GM12891 (cell line): Measurements from ENCODE around the gene BICC1.

Experiments
- DNase-seq: peaks from one replicate; pipeline ENCODE4 v3.0.0; 2011; ENCODE audit warnings: low spot score; ENCODE audit not compliant: insufficient read length
- FAIRE-seq: peaks from 2 replicates; lab custom pipeline; 2011; peaks lifted over from hg19 to GRCh38; lab: Jason Lieb, UNC
- PAX5 ChIP-seq: IDR thresholded peaks from 2 replicates; pipeline ENCODE4 v1.6.1; 2011; ENCODE audit warnings: low read length, moderate library complexity, mild to moderate bottlenecking; ENCODE audit not compliant: insufficient read depth, severe bottlenecking
- POLR2A ChIP-seq: IDR thresholded peaks from 2 replicates; pipeline ENCODE4 v1.6.1; 2011; ENCODE audit warnings: low read depth, low read length, control low read depth
- POLR2AphosphoS5 ChIP-seq: IDR thresholded peaks from 2 replicates; pipeline ENCODE4 v1.6.1; 2011; ENCODE audit warnings: low read depth, low read length, control low read depth
- POU2F2 ChIP-seq: IDR thresholded peaks from 2 replicates; pipeline ENCODE4 v1.6.1; 2011; ENCODE audit warnings: low read depth, mild to moderate bottlenecking, control low read depth, low read length, moderate library complexity
- SPI1 ChIP-seq: IDR thresholded peaks from 2 replicates; pipeline ENCODE4 v1.6.1; 2011; ENCODE audit warnings: low read depth, low read length, control low read depth
- TAF1 ChIP-seq: IDR thresholded peaks from 2 replicates; pipeline ENCODE4 v1.6.1; 2011; ENCODE audit warnings: low read depth, low read length, control low read depth

BICC1 gene

DNA sequence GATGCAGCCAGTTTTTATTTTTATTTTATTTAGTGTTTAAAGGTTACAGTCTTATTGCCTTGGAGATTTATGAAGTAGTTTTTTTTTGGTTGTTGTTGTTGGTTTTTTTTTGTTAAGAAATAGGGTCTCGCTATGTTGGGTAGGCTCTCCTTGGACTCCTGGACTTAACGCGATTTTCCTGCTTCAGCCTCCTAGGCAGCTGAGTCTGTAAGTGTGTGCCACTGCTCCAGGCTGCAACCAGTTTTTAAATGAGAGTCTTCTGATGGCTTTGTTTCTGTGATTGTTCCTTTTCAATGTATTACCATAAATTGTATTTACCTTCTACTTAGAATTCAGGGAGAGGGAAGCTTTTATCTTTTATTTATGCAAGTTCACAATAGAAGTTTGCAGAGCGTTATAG lies 62.8 kb downstream of the BICC1 start:
- DNase-seq (no peak), FAIRE-seq (no peak)
- no peak for TF ChIP-seq POLR2AphosphoS5
- TF ChIP-seq SPI1 = no peak
- no peak for TF ChIP-seq POLR2A
- TF ChIP-seq TAF1 = no peak
- TF ChIP-seq POU2F2 = no peak
- no peak for TF ChIP-seq PAX5

DNA sequence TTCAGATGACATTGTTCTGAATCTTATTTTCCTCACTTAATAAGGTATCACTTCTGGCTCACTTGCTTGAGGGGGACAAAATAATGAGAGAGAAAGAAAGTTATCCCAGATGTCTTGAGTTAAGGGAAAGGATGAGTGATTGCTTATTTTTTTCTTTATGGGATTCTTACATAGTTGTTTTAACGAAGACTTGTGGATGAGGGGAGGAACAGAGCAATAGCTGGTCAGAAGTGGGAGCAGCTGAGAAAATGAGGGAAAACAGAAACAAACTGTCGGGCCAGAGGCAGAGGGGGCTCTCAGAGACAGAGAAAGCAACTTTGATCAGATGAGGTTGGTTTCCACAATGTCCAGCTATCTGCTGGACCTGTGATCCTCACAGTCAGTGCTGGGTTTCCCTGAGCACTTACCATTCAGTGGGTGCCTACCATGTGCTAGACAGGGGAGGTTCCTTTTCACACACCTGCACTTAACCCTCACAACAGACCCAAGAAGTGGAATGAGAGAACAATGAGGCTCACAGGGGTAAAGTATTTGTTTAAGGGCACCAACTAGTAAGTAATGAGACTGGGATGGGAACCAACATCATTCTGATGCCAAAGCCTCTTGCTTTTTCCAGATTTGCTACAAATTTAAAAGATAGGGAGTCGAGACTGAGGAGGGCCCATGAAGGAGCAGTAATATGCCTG lies 64.2 kb downstream of the BICC1 start:
- TF ChIP-seq SPI1 (no peak), PAX5 (no peak), POLR2AphosphoS5 (no peak), POU2F2 (no peak), TAF1 (no peak), POLR2A (no peak)
- DNase-seq (no peak), FAIRE-seq (no peak)

DNA sequence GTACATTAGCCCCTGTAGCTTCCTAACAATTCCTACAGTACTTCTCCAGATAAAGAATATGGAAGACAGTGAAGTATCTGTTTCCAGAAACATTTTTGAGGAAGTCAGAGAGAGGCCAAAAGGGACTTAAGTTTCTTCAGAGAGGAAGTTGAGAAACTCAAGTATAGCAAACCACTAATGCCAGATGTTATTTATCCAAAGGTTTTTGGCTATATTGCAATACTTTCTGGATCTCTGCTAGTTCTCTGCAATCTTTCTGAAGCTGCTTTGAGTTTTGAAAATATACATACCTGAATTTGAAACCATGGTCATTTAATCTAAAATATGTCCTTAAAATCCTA lies 64.7 kb downstream of the BICC1 start:
- FAIRE-seq = no peak
- no peak for DNase-seq
- TF ChIP-seq POU2F2 = no peak
- TF ChIP-seq SPI1 = no peak
- TF ChIP-seq TAF1 = no peak
- no peak for TF ChIP-seq POLR2A
- TF ChIP-seq PAX5 = no peak
- TF ChIP-seq POLR2AphosphoS5 = no peak

DNA sequence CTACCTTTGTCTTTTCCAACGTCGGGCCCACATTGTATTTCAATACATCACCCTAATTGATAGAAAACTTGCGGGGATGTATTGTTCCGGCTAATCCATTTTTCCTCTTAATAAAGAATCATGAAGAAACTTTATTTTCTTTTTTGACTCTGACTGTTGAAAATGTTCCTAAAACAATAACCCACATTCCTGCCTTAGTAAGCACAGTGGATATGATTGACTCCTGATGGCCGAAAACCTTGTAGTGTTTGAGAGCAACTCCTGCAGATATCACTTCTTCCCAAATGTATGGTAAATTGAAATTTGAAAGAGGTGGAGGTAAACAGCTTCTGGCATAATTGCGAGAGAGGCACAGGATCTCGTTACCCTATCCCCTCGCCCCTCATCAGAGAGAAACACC lies 65.7 kb downstream of the BICC1 start:
- FAIRE-seq (no peak), DNase-seq (no peak)
- TF ChIP-seq POU2F2 (no peak), PAX5 (no peak), POLR2AphosphoS5 (no peak), POLR2A (no peak), TAF1 (no peak), SPI1 (no peak)

DNA sequence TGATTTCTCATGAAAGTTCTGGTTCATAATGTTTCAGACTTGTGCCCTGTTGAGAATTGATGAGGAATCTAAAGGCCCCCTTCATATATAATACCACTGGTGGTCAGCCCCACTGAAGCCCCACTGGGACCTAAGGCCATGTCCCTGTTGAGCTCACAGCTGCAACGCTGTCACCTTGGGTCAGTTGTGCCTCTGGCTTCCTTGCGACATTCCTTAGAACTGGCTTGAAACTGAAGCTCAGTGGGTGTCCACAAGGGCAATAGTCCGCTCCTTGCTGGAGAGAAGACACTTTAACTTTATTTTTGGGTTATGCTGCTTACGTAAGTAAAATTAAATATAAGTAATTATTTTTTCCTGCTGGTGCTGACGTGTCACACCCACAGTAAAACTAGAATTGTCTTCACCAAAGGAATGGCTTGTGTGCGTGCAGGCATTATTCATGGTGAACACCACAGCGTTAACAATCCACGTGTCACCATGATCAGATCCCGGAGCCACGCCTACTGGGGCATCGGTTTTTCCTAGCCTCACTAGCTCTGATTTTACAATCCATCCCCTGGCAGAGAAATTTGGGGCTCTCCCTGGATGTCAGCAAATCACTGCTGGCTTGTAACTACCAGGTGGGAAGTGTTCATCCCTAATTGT lies 66.5 kb downstream of the BICC1 start:
- DNase-seq (no peak), FAIRE-seq (no peak)
- no peak for TF ChIP-seq PAX5
- TF ChIP-seq POU2F2 = no peak
- no peak for TF ChIP-seq SPI1
- no peak for TF ChIP-seq POLR2AphosphoS5
- no peak for TF ChIP-seq TAF1
- no peak for TF ChIP-seq POLR2A

DNA sequence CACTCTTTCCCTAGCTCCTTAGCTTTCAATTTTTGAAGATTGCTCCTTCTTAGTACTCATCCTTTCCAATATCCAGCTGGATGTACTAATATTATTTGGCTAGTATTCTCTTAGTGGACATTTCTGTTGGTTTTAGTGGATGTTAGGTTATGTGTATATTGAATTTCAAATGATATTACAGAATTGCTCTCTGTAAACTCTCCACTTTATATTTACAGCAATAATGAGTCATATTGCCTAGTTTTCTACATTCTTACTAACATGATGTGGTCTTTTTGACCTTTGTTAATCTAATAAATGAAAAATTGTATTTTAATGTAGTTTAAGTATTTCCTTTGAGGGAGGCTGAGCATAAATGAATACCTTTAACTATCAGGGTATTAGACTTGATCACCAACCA lies 69.4 kb downstream of the BICC1 start:
- no peak for DNase-seq
- TF ChIP-seq PAX5 (no peak), POU2F2 (no peak), TAF1 (no peak), SPI1 (no peak)
- no peak for FAIRE-seq

DNA sequence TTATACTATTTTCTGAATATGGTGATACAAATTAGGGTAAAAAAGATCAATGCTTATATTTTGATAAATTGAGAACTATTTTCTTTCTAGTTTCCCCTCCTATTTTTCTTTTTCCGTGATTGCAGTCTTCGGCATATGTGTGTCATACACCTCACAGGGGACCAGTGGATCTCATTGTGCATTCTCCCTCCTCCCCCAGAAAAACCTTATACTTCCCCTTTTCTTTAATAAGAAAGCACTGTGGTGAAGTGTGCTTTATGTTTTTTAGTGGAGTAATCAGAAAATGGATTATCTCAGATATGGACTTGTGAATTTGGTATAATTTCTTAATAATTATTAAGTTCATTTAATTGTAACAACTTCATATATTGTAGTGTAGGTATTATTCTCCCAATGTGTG lies 72.8 kb downstream of the BICC1 start:
- FAIRE-seq (no peak), DNase-seq (no peak)
- no peak for TF ChIP-seq PAX5

DNA sequence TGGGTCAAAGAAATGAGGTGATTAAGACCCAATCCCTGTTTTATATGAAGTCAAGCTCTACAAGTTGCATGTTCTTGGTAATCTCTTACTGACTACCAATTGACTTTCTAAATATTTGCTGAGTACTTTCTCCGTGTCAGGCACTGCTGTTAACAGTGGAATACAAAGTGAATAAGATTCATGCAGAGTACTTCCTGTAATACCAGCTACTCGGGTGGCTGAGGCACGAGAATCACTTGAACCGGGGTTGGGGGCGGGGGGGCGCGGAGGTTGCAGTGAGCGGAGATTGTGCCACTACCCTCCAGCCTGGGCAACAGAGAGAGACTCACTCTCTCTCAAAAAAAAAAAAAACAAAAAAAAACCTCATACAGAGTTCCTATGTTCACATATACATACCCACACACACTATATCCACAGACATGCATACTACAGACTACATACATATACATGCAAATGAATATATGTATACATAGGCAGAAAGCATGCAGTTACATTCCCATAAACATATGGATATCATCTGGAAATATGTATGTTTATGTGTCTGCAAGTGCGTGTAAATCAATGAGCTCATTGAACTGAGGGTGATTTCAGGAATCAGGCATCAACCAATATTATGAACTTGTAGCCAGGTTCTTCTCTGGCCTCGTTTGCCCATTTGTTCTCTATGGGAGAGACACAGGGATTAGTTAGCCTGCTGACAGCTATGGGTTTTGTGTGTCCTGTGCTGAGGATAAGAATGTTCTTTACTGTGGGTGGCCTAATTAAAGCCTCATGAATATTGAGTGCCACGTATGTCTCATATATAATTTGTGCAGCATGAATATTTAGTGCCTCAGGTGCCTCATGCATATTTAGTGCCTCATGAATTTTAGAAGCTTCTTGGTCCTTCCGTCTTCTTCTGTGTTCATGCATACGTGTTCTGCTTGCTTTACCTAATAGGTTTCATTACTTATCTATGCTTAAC lies 73.9 kb downstream of the BICC1 start:
- FAIRE-seq (no peak), DNase-seq (no peak)
- TF ChIP-seq SPI1 (no peak), POU2F2 (no peak), POLR2AphosphoS5 (no peak), PAX5 (no peak), POLR2A (no peak), TAF1 (no peak)

DNA sequence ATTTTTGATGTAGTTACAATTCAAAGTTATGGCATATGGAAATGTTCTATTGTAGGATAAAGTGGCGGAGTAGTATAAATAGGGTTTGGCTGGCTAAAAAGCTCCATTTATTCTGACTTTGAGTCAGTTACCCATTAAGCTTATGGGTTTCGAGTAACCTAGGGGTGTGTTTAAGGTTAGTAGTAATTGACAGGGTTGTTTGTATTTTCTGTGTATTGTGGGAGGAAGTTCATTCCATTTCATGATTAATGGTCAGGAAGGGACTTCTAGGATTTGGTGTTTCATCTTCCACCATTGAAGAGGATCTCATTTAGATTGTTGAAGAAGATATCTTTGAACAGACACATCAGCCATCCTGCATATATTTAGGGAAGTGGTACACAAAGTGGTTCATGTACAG lies 75.0 kb downstream of the BICC1 start:
- FAIRE-seq = no peak
- TF ChIP-seq SPI1 (no peak), PAX5 (no peak), TAF1 (no peak), POU2F2 (no peak), POLR2AphosphoS5 (no peak), POLR2A (no peak)
- DNase-seq = no peak

DNA sequence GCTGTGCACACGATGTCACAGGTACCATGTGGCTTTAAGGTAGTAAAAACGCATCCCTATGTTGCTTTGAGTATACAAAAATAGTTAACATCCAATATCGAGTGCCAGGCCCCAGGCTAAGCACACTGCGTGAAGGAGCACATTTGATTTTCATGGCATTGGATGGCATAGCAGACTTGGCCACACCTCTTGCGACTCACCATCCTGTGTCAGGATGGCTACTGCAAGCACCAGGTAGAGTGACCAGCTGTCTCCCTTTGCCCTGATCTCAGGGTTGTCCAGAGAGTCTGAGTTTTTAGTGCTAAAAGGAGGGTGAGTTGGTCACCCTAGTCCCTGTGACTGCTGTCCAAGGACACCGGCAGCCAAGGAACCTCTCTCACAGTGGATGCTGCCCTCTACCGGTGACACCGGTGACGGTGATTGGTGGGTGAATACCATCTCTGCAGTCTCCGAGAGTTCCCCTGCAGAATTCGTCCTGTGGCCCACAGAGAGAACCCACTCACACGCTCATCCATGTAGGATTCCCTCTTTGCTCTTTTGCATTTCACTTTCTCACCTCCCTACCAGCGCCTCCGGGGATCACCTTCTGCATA lies 76.1 kb downstream of the BICC1 start:
- no peak for TF ChIP-seq SPI1
- TF ChIP-seq POLR2AphosphoS5 = no peak
- TF ChIP-seq PAX5 = no peak
- TF ChIP-seq POU2F2 = no peak
- no peak for TF ChIP-seq TAF1
- no peak for TF ChIP-seq POLR2A
- FAIRE-seq = no peak
- no peak for DNase-seq
